HCT116 (cell line): ENCODE measurements around the gene CPB1. TPM values are rescaled to one million over a fixed set of nuclear protein-coding genes. Genes with fewer than 3 reads are reported as not detected.

Experiments used
- ATAC-seq: fragments of 200-7000 bp; cut with Tn5 transposase; 2 replicates; pipeline ENCODE4 v1.9.1; 2020; ENCODE audit warnings: mild to moderate bottlenecking, moderate library complexity
- BruUV-seq: library from RNA; stranded (reverse); fragments of 400-500 nt; replicated peaks from 2 replicates; lab custom pipeline; 2021; lab: Mats Ljungman, UMichigan
- CTCF ChIA-PET: fragments of 300-600 bp; sonication (Branson Sonifier 250); formaldehyde crosslinking; loops from one replicate; lab custom pipeline; 2021; ENCODE audit warnings: antibody characterized with exemption; lab: Charles Lee
- POLR2A ChIA-PET: fragments of 300-600, 350-600 bp; sonication (Branson Sonifier 250); formaldehyde crosslinking; loops from one replicate; lab custom pipeline; 2021; ENCODE audit warnings: antibody characterized with exemption; lab: Charles Lee
- RAD21 ChIA-PET, 2 experiments: fragments of 300-600 bp; sonication (Branson Sonifier 250); formaldehyde crosslinking; loops; one replicate each; lab custom pipeline; 2023; ENCODE audit warnings: low total read pairs in 2 of 2; ENCODE audit not compliant: uncharacterized antibody in 2 of 2, unreplicated experiment in 2 of 2, low non-redundant PET in 1 of 2; lab: Charles Lee
- DNase-seq: peaks from one replicate; pipeline ENCODE4 v3.0.0-alpha.2; 2010; ENCODE audit warnings: low read depth, low spot score
- H2AFZ ChIP-seq: fragments of 200-600 bp; shearing (Covaris generic), sonication (generic); 2 replicates; pipeline ENCODE4 v1.6.1; 2017; ENCODE audit warnings: low read depth, mixed run types, mixed read lengths, antibody characterized with exemption, low read length; ENCODE audit not compliant: poor library complexity, severe bottlenecking
- H3K27ac ChIP-seq: 2 replicates; pipeline ENCODE4 v1.5.1; 2012; ENCODE audit warnings: low read depth, low read length
- H3K27me3 ChIP-seq: fragments of 200-600 bp; sonication (generic); 2 replicates; pipeline ENCODE4 v1.6.1; 2016; ENCODE audit warnings: mixed run types, low read length, mixed read lengths; ENCODE audit not compliant: insufficient read depth
- H3K36me3 ChIP-seq, 2 experiments: fragments of 200-500 bp in 1 of 2; fragments of 200-600 bp in 1 of 2; sonication (Bioruptor generic) in 1 of 2; sonication (generic) in 1 of 2; 2 replicates each; pipeline versions ENCODE4 v1.5.1 to v1.6.1; 2014 to 2016; ENCODE audit warnings: low read length in 2 of 2, inconsistent platforms in 1 of 2, mixed read lengths in 1 of 2, mixed run types in 1 of 2; ENCODE audit not compliant: insufficient read depth in 2 of 2, control insufficient read depth in 1 of 2
- H3K4me1 ChIP-seq, 2 experiments: fragments of 200-600 bp in 1 of 2; sonication (generic) in 1 of 2; 2 replicates each; pipeline versions ENCODE4 v1.5.1 to v1.6.1; 2012 to 2017; ENCODE audit warnings: low read length in 2 of 2, inconsistent platforms in 1 of 2, mild to moderate bottlenecking in 1 of 2, mixed read lengths in 1 of 2, mixed run types in 1 of 2, moderate library complexity in 1 of 2; ENCODE audit not compliant: insufficient read depth in 2 of 2, control insufficient read depth in 1 of 2
- H3K4me2 ChIP-seq: fragments of 200-600 bp; sonication (generic); 2 replicates; pipeline ENCODE4 v1.6.1; 2017; ENCODE audit warnings: mixed run types, low read length, mixed read lengths
- H3K4me3 ChIP-seq, 2 experiments: fragments of 200-600 bp in 1 of 2; sonication (generic) in 1 of 2; replicated peaks in 1 of 2; 2 replicates each; pipeline ENCODE4 v1.5.1; 2011 to 2016; ENCODE audit warnings: low read length in 2 of 2, control low read depth in 1 of 2, low read depth in 1 of 2, mild to moderate bottlenecking in 1 of 2, mixed read lengths in 1 of 2, mixed run types in 1 of 2
- H3K79me2 ChIP-seq: fragments of 200-600 bp; sonication (generic); 2 replicates; pipeline ENCODE4 v1.6.1; 2017; ENCODE audit warnings: mild to moderate bottlenecking, mixed run types, low read length, moderate library complexity, mixed read lengths; ENCODE audit not compliant: insufficient read depth
- H3K9ac ChIP-seq: fragments of 200-600 bp; sonication (generic); 2 replicates; pipeline ENCODE4 v1.6.1; 2016; ENCODE audit warnings: low read length, mixed read lengths
- H3K9me2 ChIP-seq: fragments of 200-600 bp; sonication (generic), shearing (Covaris generic); 2 replicates; pipeline ENCODE4 v1.6.1; 2017; ENCODE audit warnings: mixed run types, mild to moderate bottlenecking, moderate library complexity; ENCODE audit not compliant: insufficient read depth
- H3K9me3 ChIP-seq, 2 experiments: fragments of 200-500 bp in 1 of 2; fragments of 200-600 bp in 1 of 2; sonication (Bioruptor generic) in 1 of 2; sonication (generic) in 1 of 2; 2 replicates each; pipeline ENCODE4 v1.6.1; 2014 to 2017; ENCODE audit warnings: low read length in 2 of 2, mixed read lengths in 2 of 2, inconsistent platforms in 1 of 2, low read depth in 1 of 2, mild to moderate bottlenecking in 1 of 2, mixed run types in 1 of 2, moderate library complexity in 1 of 2; ENCODE audit not compliant: control insufficient read depth in 1 of 2, insufficient read depth in 1 of 2
- H4K20me1 ChIP-seq: fragments of 200-600 bp; sonication (generic), shearing (Covaris generic); 2 replicates; pipeline ENCODE4 v1.6.1; 2017; ENCODE audit warnings: mixed run types, mild to moderate bottlenecking, moderate library complexity; ENCODE audit not compliant: insufficient read depth
- EZH2 ChIP-seq: fragments of 200-600 bp; sonication (generic); IDR thresholded peaks from 2 replicates; pipeline ENCODE4 v1.6.1; 2017; ENCODE audit warnings: antibody characterized with exemption, mixed run types
- POLR2AphosphoS5 ChIP-seq: IDR thresholded peaks from 2 replicates; pipeline ENCODE4 v1.6.1; 2011; ENCODE audit warnings: mild to moderate bottlenecking, low read depth, low read length, moderate library complexity
- RAD21 ChIP-seq: IDR thresholded peaks from 2 replicates; pipeline ENCODE4 v1.6.1; 2012; ENCODE audit warnings: low read depth, mild to moderate bottlenecking
- TCF7L2 ChIP-seq: IDR thresholded peaks from 2 replicates; pipeline ENCODE4 v1.7.0; 2011; ENCODE audit warnings: borderline replicate concordance, inconsistent platforms; ENCODE audit not compliant: insufficient read depth, insufficient read length; ENCODE audit errors: extremely low read depth
- ZBTB33 ChIP-seq: IDR thresholded peaks from 2 replicates; pipeline ENCODE4 v1.6.1; 2011; ENCODE audit warnings: mild to moderate bottlenecking, low read length, moderate library complexity; ENCODE audit not compliant: insufficient replicate concordance; ENCODE audit errors: extremely low read depth
- intact Hi-C: fragments of 100-400 bp; cut with micrococcal nuclease; formaldehyde crosslinking; loops from 2 replicates; pipeline ENCODE4 v1.10.0; 2022
- total RNA-seq: library from RNA; stranded (reverse); gene quantifications from one replicate; pipeline ENCODE4 v1.2.1, GENCODE V29; 2021; ENCODE audit not compliant: unreplicated experiment
- TF ChIP-seq, protein P1 (sequence below), 3 experiments: fragments of 200-600 bp in 1 of 3; sonication (generic) in 1 of 3; IDR thresholded peaks in 2 of 3; conservative IDR thresholded peaks in 1 of 3; 2 replicates each; pipeline ENCODE4 v1.5.1; 2012 to 2017; ENCODE audit warnings: low read depth in 2 of 3, low read length in 2 of 3, antibody characterized with exemption in 1 of 3, borderline replicate concordance in 1 of 3, control low read depth in 1 of 3, mild to moderate bottlenecking in 1 of 3, mixed read lengths in 1 of 3, mixed run types in 1 of 3, moderate library complexity in 1 of 3; ENCODE audit not compliant: insufficient read depth in 1 of 3

CPB1 gene
- total RNA-seq, 1 experiment from 2014 or later: 6.2 TPM

DNA sequence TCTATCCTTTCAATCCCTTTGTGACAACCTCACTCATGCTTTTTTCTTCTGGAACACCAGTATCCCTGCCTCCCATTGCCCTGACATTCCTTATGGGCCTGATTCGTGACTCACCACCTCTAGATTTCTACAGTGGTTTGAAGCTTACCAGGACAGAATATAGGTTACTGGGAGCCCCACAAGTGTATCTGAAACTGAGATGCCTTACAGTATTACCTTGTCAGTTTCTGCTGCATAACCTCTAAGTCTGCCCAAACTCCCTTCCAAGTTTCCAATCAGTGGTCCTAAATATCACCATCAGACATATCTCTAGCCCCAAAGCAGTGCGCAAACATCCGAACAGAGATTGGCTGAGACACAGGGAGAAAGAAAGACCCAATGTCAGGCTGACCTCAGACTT, 5.6 kb downstream of the CPB1 start (continued):
- TF ChIP-seq, protein P1, sequence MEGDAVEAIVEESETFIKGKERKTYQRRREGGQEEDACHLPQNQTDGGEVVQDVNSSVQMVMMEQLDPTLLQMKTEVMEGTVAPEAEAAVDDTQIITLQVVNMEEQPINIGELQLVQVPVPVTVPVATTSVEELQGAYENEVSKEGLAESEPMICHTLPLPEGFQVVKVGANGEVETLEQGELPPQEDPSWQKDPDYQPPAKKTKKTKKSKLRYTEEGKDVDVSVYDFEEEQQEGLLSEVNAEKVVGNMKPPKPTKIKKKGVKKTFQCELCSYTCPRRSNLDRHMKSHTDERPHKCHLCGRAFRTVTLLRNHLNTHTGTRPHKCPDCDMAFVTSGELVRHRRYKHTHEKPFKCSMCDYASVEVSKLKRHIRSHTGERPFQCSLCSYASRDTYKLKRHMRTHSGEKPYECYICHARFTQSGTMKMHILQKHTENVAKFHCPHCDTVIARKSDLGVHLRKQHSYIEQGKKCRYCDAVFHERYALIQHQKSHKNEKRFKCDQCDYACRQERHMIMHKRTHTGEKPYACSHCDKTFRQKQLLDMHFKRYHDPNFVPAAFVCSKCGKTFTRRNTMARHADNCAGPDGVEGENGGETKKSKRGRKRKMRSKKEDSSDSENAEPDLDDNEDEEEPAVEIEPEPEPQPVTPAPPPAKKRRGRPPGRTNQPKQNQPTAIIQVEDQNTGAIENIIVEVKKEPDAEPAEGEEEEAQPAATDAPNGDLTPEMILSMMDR (IDR thresholded peaks at IDR 0.05 in 2 of 3, conservative IDR thresholded peaks at IDR 0.05 in 1 of 3; ENCODE audit: borderline replicate concordance in 1 of 3, insufficient read depth in 1 of 3, low read depth in 2 of 3, low read length in 2 of 3): no peak
- no peak for TF ChIP-seq ZBTB33
- TF ChIP-seq, all 23 proteins: peak for 0

DNA sequence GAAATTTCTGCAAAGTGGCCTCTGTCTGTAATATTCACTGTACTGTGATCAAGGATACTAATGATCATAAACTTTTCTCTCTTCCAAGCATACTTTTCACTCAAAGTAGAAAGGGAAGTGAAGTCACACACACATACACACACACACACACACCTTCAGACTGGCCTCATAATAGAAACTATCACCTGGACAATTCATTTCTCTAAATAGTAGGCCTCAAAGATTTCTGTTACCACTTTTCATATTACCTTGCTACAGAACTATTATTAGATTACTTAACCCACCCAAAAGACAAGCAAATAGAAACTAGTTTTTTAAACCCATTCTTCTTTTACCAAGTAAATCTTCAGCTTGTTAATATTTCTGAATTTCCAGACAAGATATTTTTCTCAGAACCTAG, 12.2 kb downstream of the CPB1 start:
- Histone ChIP-seq H2AFZ (no peak overlapping the region), H3K4me3 (no peak overlapping the region), H4K20me1 (no peaks in the 10 kb centered on the region), H3K4me1 (no peaks in the 10 kb centered on the region), H3K9me2 (no peaks in the 10 kb centered on the region), H3K9ac (no peak overlapping the region), H3K27me3 (no peaks in the 10 kb centered on the region), H3K36me3 (no peaks in the 10 kb centered on the region), H3K4me2 (no peak overlapping the region), H3K79me2 (no peaks in the 10 kb centered on the region), H3K27ac (no peak overlapping the region)
- DNase-seq: no peak
- POLR2A ChIA-PET: no interaction called here
- CTCF ChIA-PET: no interaction called here
- no peak for ATAC-seq
- intact Hi-C loops: no loop called here
- RAD21 ChIA-PET: no interaction called here
- no TSS peak for BruUV-seq
- TF ChIP-seq EZH2 (no peak), TCF7L2 (no peak), RAD21 (no peak), POLR2AphosphoS5 (no peak)
- TF ChIP-seq, all 23 proteins: peak for 0
- no peaks in the 10 kb centered on the region for H3K9me3 ChIP-seq
